Kidney glomerular epithelial cell (primary cell): ENCODE measurements around the gene SDCCAG8.
A peak's percentile ranks its signal among the peaks of the same experiment; 100 is the strongest.

Source experiments
- DNase-seq: peaks from one replicate; lab custom pipeline; 2025; lab: John Stamatoyannopoulos, UW

SDCCAG8 gene

GRCh38 chr1:243420016-243420945 is 164.4 kb downstream of the SDCCAG8 start:
- DNase-seq, result no peak

- peak; percentile 50 for DNase-seq
Observed at GRCh38 chr1:243420946-243421685, 165.3 kb downstream of the SDCCAG8 start.

- DNase-seq, result peak; percentile 76
Observed at GRCh38 chr1:243421784-243422183, 165.9 kb downstream of the SDCCAG8 start.

GRCh38 chr1:243422362-243422761 is 166.5 kb downstream of the SDCCAG8 start:
- DNase-seq, result no peak

- no peak for DNase-seq
Observed at GRCh38 chr1:243428084-243428483, 172.2 kb downstream of the SDCCAG8 start.

GRCh38 chr1:243428617-243429342 is 172.9 kb downstream of the SDCCAG8 start:
- DNase-seq, result no peak

- DNase-seq, result no peak
Observed at GRCh38 chr1:243431591-243431990, 175.8 kb downstream of the SDCCAG8 start.

- DNase-seq, result no peak
Observed at GRCh38 chr1:243432136-243432535, 176.3 kb downstream of the SDCCAG8 start.

- DNase-seq, result no peak
Observed at GRCh38 chr1:243433737-243434370, 178.0 kb downstream of the SDCCAG8 start.

GRCh38 chr1:243434594-243434993 is 178.8 kb downstream of the SDCCAG8 start:
- no peak for DNase-seq

GRCh38 chr1:243435836-243436235 is 180.0 kb downstream of the SDCCAG8 start:
- DNase-seq, result no peak

GRCh38 chr1:243438146-243438545 is 182.3 kb downstream of the SDCCAG8 start:
- DNase-seq, result no peak

- DNase-seq, result peak; percentile 83
Observed at GRCh38 chr1:243438815-243439214, 183.0 kb downstream of the SDCCAG8 start.

- no peak for DNase-seq
Observed at GRCh38 chr1:243440406-243440805, 184.6 kb downstream of the SDCCAG8 start.

GRCh38 chr1:243441601-243442000 is 185.8 kb downstream of the SDCCAG8 start:
- no peak for DNase-seq

- DNase-seq, result no peak
Observed at GRCh38 chr1:243443557-243443956, 187.7 kb downstream of the SDCCAG8 start.

- DNase-seq, result no peak
Observed at GRCh38 chr1:243447347-243447746, 191.5 kb downstream of the SDCCAG8 start.

- no peak for DNase-seq
Observed at GRCh38 chr1:243447844-243448243, 192.0 kb downstream of the SDCCAG8 start.

GRCh38 chr1:243449373-243449772 is 193.5 kb downstream of the SDCCAG8 start:
- DNase-seq, result no peak

GRCh38 chr1:243452092-243452491 is 196.3 kb downstream of the SDCCAG8 start:
- no peak for DNase-seq

- no peak for DNase-seq
Observed at GRCh38 chr1:243454328-243454997, 198.6 kb downstream of the SDCCAG8 start.
